D721Med (cell line): ENCODE measurements around the gene ABTB1.

Source experiments
- DNase-seq: peaks from one replicate; pipeline ENCODE4 v3.0.0; 2011; ENCODE audit warnings: low spot score; ENCODE audit not compliant: insufficient read length
- FAIRE-seq: peaks from 2 replicates; lab custom pipeline; 2011; peaks lifted over from hg19 to GRCh38; lab: Jason Lieb, UNC
- TF ChIP-seq, protein P1 (sequence below): IDR thresholded peaks from 2 replicates; pipeline ENCODE4 v1.5.1; 2012; ENCODE audit warnings: mild to moderate bottlenecking, control low read depth; ENCODE audit not compliant: insufficient read depth; ENCODE audit errors: missing control alignments

Gene ABTB1

GRCh38 chr3:127692501-127693335, 20.0 kb downstream of the ABTB1 start:
- FAIRE-seq = no peak
- TF ChIP-seq, protein P1, sequence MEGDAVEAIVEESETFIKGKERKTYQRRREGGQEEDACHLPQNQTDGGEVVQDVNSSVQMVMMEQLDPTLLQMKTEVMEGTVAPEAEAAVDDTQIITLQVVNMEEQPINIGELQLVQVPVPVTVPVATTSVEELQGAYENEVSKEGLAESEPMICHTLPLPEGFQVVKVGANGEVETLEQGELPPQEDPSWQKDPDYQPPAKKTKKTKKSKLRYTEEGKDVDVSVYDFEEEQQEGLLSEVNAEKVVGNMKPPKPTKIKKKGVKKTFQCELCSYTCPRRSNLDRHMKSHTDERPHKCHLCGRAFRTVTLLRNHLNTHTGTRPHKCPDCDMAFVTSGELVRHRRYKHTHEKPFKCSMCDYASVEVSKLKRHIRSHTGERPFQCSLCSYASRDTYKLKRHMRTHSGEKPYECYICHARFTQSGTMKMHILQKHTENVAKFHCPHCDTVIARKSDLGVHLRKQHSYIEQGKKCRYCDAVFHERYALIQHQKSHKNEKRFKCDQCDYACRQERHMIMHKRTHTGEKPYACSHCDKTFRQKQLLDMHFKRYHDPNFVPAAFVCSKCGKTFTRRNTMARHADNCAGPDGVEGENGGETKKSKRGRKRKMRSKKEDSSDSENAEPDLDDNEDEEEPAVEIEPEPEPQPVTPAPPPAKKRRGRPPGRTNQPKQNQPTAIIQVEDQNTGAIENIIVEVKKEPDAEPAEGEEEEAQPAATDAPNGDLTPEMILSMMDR = no peak
- DNase-seq = no peak

DNA sequence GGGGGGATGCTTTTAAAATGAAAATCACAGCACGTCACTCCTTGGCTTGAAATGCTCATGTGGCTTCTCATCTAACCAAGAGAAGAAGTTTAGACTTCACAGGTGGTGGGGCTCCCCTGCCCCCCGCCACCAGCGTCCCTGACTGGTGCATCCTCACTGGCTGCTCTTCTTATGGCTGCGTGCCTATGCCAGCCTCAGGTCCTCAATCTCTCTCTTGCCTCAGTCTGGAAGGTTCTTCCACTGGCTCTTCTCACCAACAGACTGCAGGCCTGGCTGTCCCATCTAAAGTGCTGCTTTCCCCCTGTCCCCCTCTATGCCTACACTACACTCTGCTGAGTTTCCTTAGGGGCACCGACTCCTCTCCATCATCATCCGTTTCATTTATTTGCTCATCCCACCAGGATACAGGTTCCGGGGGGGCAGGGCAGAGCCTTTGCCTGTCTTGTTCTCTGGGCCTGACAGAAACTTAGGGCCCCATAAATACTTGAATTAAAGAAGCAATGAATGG, 20.6 kb downstream of the ABTB1 start:
- FAIRE-seq = no peak
- no peak for DNase-seq
- TF ChIP-seq, protein P1 = no peak

GRCh38 chr3:127694467-127695215, 21.9 kb downstream of the ABTB1 start:
- FAIRE-seq = no peak
- DNase-seq = no peak
- TF ChIP-seq, protein P1 = peak; percentile 61

DNA sequence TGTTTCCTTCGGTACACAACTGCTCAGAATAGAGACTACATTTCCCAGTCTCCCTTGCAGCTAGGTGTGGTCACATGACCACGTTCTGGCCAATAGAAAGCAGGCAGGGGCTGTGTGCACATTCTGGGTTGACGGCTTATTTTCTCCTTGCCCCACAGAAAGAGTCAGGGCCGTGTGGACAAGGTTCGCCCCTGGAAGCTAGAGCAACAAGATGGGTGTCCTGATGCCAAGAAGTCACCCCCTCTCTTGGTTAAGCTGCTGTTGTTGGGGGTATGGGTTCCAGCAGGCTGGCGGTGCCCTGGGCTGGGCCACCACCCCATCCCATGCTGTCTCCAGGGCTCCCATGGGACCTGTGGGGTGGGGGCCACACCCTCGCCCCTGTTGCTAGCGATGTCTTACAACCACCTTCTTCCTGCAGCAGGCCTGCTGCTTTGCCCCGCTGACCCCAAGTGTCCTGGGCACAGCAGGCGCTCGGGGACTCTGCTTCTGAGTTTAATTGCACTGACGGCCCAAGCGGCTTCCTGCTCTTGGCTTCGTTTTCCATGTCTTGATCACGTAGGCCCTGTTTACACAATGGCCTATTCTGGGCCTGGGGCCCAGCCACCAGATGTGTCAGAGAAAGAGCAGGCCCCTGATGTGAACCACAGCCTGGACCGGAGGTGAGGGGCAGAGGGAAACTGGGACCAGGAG, 24.9 kb downstream of the ABTB1 start:
- TF ChIP-seq, protein P1 = no peak
- DNase-seq (no peak), FAIRE-seq (no peak)

GRCh38 chr3:127698286-127698685, 25.5 kb downstream of the ABTB1 start:
- TF ChIP-seq, protein P1 = no peak
- no peak for DNase-seq
- no peak for FAIRE-seq

- TF ChIP-seq, protein P1 = no peak
- FAIRE-seq (no peak), DNase-seq (no peak)
Measured at GRCh38 chr3:127698691-127699415, 26.1 kb downstream of the ABTB1 start.
